ENCODE results near the gene NMRAL1. TPM values are rescaled to one million over a fixed set of nuclear protein-coding genes. Genes with fewer than 3 reads are reported as not detected.
A peak's percentile ranks its signal among the peaks of the same experiment; 100 is the strongest.

NMRAL1 gene
- polyA plus RNA-seq, 3 donors = 39.2 to 57.0 (median 49.4) TPM

DNA sequence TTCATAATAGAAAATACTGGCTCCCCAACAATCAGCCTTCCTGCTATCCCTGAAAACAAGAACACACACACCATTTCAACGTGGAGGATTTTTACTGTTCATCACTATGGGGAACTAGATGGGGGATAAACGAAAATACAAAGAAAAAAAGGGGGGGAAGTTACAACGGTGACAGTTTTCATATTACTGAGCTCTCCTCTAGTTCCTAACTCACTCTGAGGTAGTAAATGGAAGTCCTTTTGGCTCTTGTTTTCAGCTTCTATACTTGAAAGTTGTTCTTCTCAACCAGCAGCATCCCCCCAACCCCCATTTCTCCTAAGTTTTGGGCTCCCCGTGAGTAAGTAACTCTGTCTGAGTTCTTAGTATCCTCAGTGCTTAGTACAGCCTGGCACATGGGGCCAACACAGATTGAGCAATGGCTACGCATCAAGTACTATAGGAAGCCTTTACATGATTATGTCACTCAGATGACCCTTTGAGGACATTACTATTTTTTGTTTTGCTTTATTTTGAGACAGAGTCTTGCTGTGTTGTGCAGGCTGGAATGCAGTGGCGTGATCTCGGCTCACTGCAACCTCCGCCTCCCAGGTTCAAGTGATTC, 53.8 kb downstream of the NMRAL1 start:
- peaks cover 7% of the 10 kb centered on the region for H4K20me1 ChIP-seq (ENCODE audit: insufficient read depth, low read length)
- Mint-ChIP-seq H3K4me3 (peak overlapping the region; percentile 50 to 59), H3K27ac (peak overlapping the region; percentile 83 to 98 (median 91)), H3K27me3 (ENCODE audit: low read depth in 3 of 3) (no peaks in the 10 kb centered on the region), H3K36me3 (peaks cover 0 to 2% of the 10 kb centered on the region in 2 donors), H3K9me3 (no peaks in the 10 kb centered on the region), H3K4me1 (peaks cover 53% of the 10 kb centered on the region)
- intact Hi-C loops (cut with micrococcal nuclease) = no loop called here
- peak; percentile 39 to 73 (median 45) for DNase-seq
- no peak overlapping the region for H3K9ac ChIP-seq (ENCODE audit: insufficient read depth, low read length, poor library complexity, severe bottlenecking)
- peak overlapping the region in 1 of 3 experiments; percentile 24 for H3K4me3 ChIP-seq (replicated peaks in 1 of 3; ENCODE audit: low read depth in 2 of 3, low read length in 3 of 3)
- WGBS (ENCODE audit: insufficient coverage) = 76% methylated on average over 4 of the region's 8 CpGs
- peaks cover 46 to 56% of the 10 kb centered on the region in 2 donors for H3K4me1 ChIP-seq (ENCODE audit: control insufficient read depth in 1 of 2, insufficient read depth in 2 of 2, low read length in 2 of 2)
- peak overlapping the region; percentile 56 to 65 for H3K27ac ChIP-seq (ENCODE audit: low read depth in 1 of 2, low read length in 2 of 2)
- no peaks in the 10 kb centered on the region for H3K27me3 ChIP-seq (ENCODE audit: control insufficient read depth in 2 of 2, insufficient read depth in 2 of 2, low read length in 2 of 2)
- no peaks in the 10 kb centered on the region for H3K9me3 ChIP-seq (replicated peaks in 1 of 2; ENCODE audit: control insufficient read depth in 1 of 2, insufficient read depth in 1 of 2, low read length in 2 of 2)
- H3K36me3 ChIP-seq (replicated peaks in 1 of 2; ENCODE audit: control insufficient read depth in 1 of 2, insufficient read depth in 2 of 2, low read length in 2 of 2) = no peaks in the 10 kb centered on the region
- H3K4me2 ChIP-seq (replicated peaks; ENCODE audit: extremely low read depth, low read length, poor library complexity, severe bottlenecking) = peak overlapping the region; percentile 35
- H3K79me2 ChIP-seq (ENCODE audit: insufficient read depth, low read length) = peaks cover 8% of the 10 kb centered on the region
- TF ChIP-seq, protein P1, sequence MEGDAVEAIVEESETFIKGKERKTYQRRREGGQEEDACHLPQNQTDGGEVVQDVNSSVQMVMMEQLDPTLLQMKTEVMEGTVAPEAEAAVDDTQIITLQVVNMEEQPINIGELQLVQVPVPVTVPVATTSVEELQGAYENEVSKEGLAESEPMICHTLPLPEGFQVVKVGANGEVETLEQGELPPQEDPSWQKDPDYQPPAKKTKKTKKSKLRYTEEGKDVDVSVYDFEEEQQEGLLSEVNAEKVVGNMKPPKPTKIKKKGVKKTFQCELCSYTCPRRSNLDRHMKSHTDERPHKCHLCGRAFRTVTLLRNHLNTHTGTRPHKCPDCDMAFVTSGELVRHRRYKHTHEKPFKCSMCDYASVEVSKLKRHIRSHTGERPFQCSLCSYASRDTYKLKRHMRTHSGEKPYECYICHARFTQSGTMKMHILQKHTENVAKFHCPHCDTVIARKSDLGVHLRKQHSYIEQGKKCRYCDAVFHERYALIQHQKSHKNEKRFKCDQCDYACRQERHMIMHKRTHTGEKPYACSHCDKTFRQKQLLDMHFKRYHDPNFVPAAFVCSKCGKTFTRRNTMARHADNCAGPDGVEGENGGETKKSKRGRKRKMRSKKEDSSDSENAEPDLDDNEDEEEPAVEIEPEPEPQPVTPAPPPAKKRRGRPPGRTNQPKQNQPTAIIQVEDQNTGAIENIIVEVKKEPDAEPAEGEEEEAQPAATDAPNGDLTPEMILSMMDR (IDR thresholded peaks at IDR 0.05) = no peak
- H2AFZ ChIP-seq (ENCODE audit: insufficient read depth, low read depth, low read length, poor library complexity, severe bottlenecking) = peak overlapping the region; percentile 38

DNA sequence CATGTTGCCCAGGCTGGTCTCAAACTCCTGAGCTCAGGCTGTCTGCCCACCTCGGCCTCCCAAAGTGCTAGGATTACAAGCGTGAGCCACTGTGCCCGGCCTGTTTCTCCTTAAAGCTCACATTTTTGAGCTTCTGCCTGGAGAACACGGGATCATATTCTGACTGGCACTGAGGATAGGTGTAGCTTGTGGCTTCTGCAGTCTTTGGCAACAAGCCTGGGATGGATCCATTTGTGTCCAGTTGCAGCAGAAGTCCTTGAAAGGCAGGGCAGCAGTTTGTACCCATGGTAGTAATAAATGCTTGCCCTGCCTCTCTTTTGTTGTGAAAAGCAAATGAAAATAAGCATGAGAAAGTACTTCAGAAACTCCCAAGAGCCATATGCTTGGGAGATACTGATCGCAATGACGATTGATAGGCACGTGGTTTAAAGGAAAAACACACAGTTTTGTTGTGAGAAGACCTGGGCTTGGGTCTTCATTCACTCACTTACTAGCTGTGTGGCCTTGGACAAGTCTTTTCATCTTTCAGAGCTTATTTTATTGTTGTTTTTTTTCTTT, 54.9 kb downstream of the NMRAL1 start:
- intact Hi-C loops (cut with micrococcal nuclease) = loop anchor here in 1 of 2 donors (5.0 kb wide), 2 partner anchors 58 to 198 kb away; partner anchors contain the start of gene HMOX2
- no peaks in the 10 kb centered on the region for H3K27me3 ChIP-seq (ENCODE audit: control insufficient read depth in 2 of 2, insufficient read depth in 2 of 2, low read length in 2 of 2)
- H3K27ac ChIP-seq (ENCODE audit: low read depth in 1 of 2, low read length in 2 of 2) = no peak overlapping the region
- TF ChIP-seq, protein P1 (IDR thresholded peaks at IDR 0.05) = no peak
- no peak overlapping the region for H2AFZ ChIP-seq (ENCODE audit: insufficient read depth, low read depth, low read length, poor library complexity, severe bottlenecking)
- Mint-ChIP-seq H3K27me3 (ENCODE audit: low read depth in 3 of 3) (no peaks in the 10 kb centered on the region), H3K27ac (peak overlapping the region in 3 of 7 donors; percentile 30 to 98 (median 95)), H3K4me1 (peaks cover 56% of the 10 kb centered on the region), H3K9me3 (no peaks in the 10 kb centered on the region), H3K36me3 (peaks cover 3 to 10% of the 10 kb centered on the region in 2 donors), H3K4me3 (no peak overlapping the region)
- no peaks in the 10 kb centered on the region for H3K36me3 ChIP-seq (replicated peaks in 1 of 2; ENCODE audit: control insufficient read depth in 1 of 2, insufficient read depth in 2 of 2, low read length in 2 of 2)
- peaks cover 50 to 61% of the 10 kb centered on the region in 2 donors for H3K4me1 ChIP-seq (ENCODE audit: control insufficient read depth in 1 of 2, insufficient read depth in 2 of 2, low read length in 2 of 2)
- H3K79me2 ChIP-seq (ENCODE audit: insufficient read depth, low read length) = peaks cover 15% of the 10 kb centered on the region
- 100% methylated on average over 4 of the region's 7 CpGs for WGBS (ENCODE audit: insufficient coverage)
- no peak overlapping the region for H3K4me3 ChIP-seq (replicated peaks in 1 of 3; ENCODE audit: low read depth in 2 of 3, low read length in 3 of 3)
- no peaks in the 10 kb centered on the region for H3K9me3 ChIP-seq (replicated peaks in 1 of 2; ENCODE audit: control insufficient read depth in 1 of 2, insufficient read depth in 1 of 2, low read length in 2 of 2)
- no peak overlapping the region for H3K9ac ChIP-seq (ENCODE audit: insufficient read depth, low read length, poor library complexity, severe bottlenecking)
- H4K20me1 ChIP-seq (ENCODE audit: insufficient read depth, low read length) = peaks cover 18% of the 10 kb centered on the region
- H3K4me2 ChIP-seq (replicated peaks; ENCODE audit: extremely low read depth, low read length, poor library complexity, severe bottlenecking) = no peak overlapping the region
- DNase-seq = no peak

All from CD14-positive monocyte (primary cell).